Calu3 (cell line): ENCODE measurements around the gene ABLIM2. TPM values are rescaled to one million over a fixed set of nuclear protein-coding genes. Genes with fewer than 3 reads are reported as not detected.

Experiments
- BruUV-seq: library from RNA; stranded (reverse); fragments of 400-500 nt; replicated peaks from 2 replicates; lab custom pipeline; 2021; lab: Mats Ljungman, UMichigan
- CTCF ChIA-PET: fragments of 300-600 bp; sonication (Branson Sonifier 250); formaldehyde crosslinking; loops from one replicate; lab custom pipeline; 2022; ENCODE audit warnings: antibody characterized with exemption; lab: Charles Lee
- DNase-seq: peaks from one replicate; pipeline ENCODE4 v3.0.0; 2022
- H3K27ac Mint-ChIP-seq: one replicate; pipeline ENCODE4 v1.8.0; 2022; ENCODE audit warnings: mixed read lengths; ENCODE audit not compliant: unreplicated experiment
- H3K27me3 Mint-ChIP-seq: one replicate; pipeline ENCODE4 v1.8.0; 2022; ENCODE audit warnings: mixed read lengths; ENCODE audit not compliant: unreplicated experiment
- H3K36me3 Mint-ChIP-seq: one replicate; pipeline ENCODE4 v1.8.0; 2022; ENCODE audit warnings: mild to moderate bottlenecking, moderate library complexity, mixed read lengths; ENCODE audit not compliant: insufficient read depth, unreplicated experiment
- H3K4me1 Mint-ChIP-seq: one replicate; pipeline ENCODE4 v1.8.0; 2022; ENCODE audit warnings: mild to moderate bottlenecking, low read depth, mixed read lengths; ENCODE audit not compliant: unreplicated experiment
- H3K4me3 Mint-ChIP-seq: one replicate; pipeline ENCODE4 v1.8.0; 2022; ENCODE audit warnings: mild to moderate bottlenecking, low read depth, moderate library complexity, mixed read lengths; ENCODE audit not compliant: unreplicated experiment
- H3K9me3 Mint-ChIP-seq: one replicate; pipeline ENCODE4 v1.8.0; 2022; ENCODE audit warnings: low read depth, mixed read lengths; ENCODE audit not compliant: unreplicated experiment
- intact Hi-C: fragments of 100-400 bp; cut with micrococcal nuclease; formaldehyde crosslinking; loops from one replicate; pipeline ENCODE4 v1.10.0; 2022; ENCODE audit not compliant: unreplicated experiment
- total RNA-seq: library from RNA; stranded (reverse); gene quantifications from 2 replicates; pipeline ENCODE4 v1.2.3, GENCODE V29; 2022
- TF ChIP-seq, protein P1 (sequence below): fragments of 200-600 bp; IDR thresholded peaks from one replicate; pipeline ENCODE4 v1.8.0; 2022; ENCODE audit warnings: antibody characterized with exemption; ENCODE audit not compliant: unreplicated experiment

The ABLIM2 gene
- total RNA-seq, 1 experiment from 2014 or later: 1.0 TPM

DNA sequence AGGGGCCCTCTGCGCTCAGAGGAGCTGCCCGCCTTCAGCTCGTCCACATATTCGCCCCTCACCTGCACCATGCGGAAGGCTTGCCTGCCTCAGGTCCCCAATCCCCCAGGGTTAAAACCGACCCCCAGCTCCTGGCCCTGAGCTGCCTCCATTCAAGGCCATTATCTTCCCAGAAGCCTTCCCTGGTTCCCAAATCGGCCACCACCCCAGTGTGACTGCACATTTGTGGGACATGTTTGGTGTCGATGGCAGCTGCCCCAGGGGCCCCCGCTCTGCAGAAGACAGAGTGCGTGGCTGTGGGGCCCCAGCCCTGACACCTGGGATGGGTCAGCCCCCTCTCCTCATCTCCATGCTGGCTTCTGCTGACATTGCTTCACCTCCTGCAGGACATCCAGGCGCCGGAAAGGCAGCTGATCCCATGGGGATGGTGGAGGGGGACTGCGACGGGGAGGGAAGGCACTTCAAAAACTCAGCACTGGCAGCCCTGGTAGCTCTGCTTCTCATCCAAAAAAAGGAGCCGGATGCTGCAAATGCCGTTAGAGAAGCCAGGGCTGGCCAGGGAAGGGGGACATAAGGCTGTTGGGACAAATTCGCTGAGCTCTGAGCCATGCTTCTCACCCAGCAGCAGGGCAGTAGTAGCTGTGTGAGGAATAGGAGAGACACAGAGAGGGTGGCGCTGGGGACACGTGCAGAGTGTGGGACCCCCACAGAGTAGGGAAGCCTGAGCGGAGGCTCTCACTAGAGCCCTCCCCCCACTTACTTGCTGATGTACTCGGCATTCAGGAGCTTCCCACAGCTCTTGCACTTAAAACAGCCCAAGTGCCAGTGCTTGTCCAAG, 78.5 kb downstream of the ABLIM2 start:
- Mint-ChIP-seq H3K36me3 (no peaks in the 10 kb centered on the region), H3K27ac (no peak overlapping the region), H3K4me1 (no peaks in the 10 kb centered on the region), H3K9me3 (no peaks in the 10 kb centered on the region), H3K4me3 (no peak overlapping the region), H3K27me3 (peaks cover 39% of the 10 kb centered on the region)
- no peak for DNase-seq
- CTCF ChIA-PET: no interaction called here
- TF ChIP-seq, protein P1, sequence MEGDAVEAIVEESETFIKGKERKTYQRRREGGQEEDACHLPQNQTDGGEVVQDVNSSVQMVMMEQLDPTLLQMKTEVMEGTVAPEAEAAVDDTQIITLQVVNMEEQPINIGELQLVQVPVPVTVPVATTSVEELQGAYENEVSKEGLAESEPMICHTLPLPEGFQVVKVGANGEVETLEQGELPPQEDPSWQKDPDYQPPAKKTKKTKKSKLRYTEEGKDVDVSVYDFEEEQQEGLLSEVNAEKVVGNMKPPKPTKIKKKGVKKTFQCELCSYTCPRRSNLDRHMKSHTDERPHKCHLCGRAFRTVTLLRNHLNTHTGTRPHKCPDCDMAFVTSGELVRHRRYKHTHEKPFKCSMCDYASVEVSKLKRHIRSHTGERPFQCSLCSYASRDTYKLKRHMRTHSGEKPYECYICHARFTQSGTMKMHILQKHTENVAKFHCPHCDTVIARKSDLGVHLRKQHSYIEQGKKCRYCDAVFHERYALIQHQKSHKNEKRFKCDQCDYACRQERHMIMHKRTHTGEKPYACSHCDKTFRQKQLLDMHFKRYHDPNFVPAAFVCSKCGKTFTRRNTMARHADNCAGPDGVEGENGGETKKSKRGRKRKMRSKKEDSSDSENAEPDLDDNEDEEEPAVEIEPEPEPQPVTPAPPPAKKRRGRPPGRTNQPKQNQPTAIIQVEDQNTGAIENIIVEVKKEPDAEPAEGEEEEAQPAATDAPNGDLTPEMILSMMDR: no peak
- intact Hi-C loops: no loop called here
- no TSS peak for BruUV-seq

GRCh38 chr4:8079031-8079885, 79.4 kb downstream of the ABLIM2 start:
- no peaks in the 10 kb centered on the region for H3K36me3 Mint-ChIP-seq
- TF ChIP-seq, protein P1: no peak
- no peaks in the 10 kb centered on the region for H3K4me1 Mint-ChIP-seq
- peak; percentile 23 for DNase-seq
- H3K27ac Mint-ChIP-seq: no peak overlapping the region
- CTCF ChIA-PET: no interaction called here
- no peak overlapping the region for H3K4me3 Mint-ChIP-seq
- no TSS peak for BruUV-seq
- H3K27me3 Mint-ChIP-seq: peaks cover 44% of the 10 kb centered on the region
- H3K9me3 Mint-ChIP-seq: no peaks in the 10 kb centered on the region
- intact Hi-C loops: no loop called here

DNA sequence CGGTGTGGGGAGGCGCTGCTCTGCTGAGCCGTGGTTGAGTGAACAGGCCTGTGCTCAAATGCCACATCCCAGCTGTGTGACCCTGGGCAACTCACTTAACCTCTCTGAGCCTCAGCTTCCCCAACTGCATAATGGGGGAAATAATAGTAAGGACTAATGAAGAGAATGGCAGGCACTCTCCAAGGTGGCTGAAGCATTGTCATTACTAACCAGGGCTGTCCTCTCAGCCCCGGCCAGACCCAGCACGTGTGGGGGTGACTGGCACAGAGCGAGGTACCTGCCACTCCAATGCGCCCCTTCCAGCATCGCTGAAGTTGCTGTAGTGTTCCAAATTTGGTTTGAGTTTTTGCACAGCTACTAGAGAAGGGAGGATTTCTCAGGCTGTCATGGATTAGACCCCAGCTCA, 80.0 kb downstream of the ABLIM2 start:
- peaks cover 44% of the 10 kb centered on the region for H3K27me3 Mint-ChIP-seq
- no peak overlapping the region for H3K4me3 Mint-ChIP-seq
- TF ChIP-seq, protein P1: no peak
- intact Hi-C loops: no loop called here
- no peaks in the 10 kb centered on the region for H3K9me3 Mint-ChIP-seq
- no peak overlapping the region for H3K27ac Mint-ChIP-seq
- H3K4me1 Mint-ChIP-seq: no peaks in the 10 kb centered on the region
- BruUV-seq: no TSS peak
- CTCF ChIA-PET: no interaction called here
- no peaks in the 10 kb centered on the region for H3K36me3 Mint-ChIP-seq
- DNase-seq: no peak

DNA sequence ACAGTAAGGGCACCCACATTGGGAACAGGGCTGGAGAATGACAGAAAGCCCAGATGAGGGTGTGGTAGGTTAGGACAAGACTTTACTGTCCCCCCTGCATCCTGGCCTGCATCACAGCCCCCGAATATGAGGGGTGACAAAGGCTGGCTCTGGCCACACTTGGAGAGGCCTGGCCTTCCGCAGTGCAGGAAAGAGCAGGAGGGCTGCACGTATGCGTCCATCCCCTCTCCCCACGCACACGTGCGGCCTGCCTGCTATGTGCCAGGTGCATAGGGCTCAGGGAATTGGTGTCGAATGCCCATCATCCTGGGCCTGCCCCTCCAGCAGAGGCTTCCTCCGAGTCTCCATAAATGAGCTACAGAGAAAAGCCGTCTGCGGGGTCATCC, 80.5 kb downstream of the ABLIM2 start:
- H3K4me3 Mint-ChIP-seq: no peak overlapping the region
- no peak overlapping the region for H3K27ac Mint-ChIP-seq
- BruUV-seq: no TSS peak
- CTCF ChIA-PET: no interaction called here
- H3K4me1 Mint-ChIP-seq: no peaks in the 10 kb centered on the region
- intact Hi-C loops: no loop called here
- no peaks in the 10 kb centered on the region for H3K9me3 Mint-ChIP-seq
- DNase-seq: no peak
- no peaks in the 10 kb centered on the region for H3K36me3 Mint-ChIP-seq
- peaks cover 48% of the 10 kb centered on the region for H3K27me3 Mint-ChIP-seq
- TF ChIP-seq, protein P1: no peak
